Hematopoietic multipotent progenitor cell treated with erythropoietin and hydrocortisone succinate and interleukin-3 and kit ligand, for 17 days (in vitro differentiated cells): Measurements from ENCODE around the gene CYP19A1.

Experiments
- DNase-seq: peaks from one replicate; pipeline ENCODE4 v3.0.0-alpha.2; 2015; ENCODE audit warnings: low spot score

The CYP19A1 gene

DNA sequence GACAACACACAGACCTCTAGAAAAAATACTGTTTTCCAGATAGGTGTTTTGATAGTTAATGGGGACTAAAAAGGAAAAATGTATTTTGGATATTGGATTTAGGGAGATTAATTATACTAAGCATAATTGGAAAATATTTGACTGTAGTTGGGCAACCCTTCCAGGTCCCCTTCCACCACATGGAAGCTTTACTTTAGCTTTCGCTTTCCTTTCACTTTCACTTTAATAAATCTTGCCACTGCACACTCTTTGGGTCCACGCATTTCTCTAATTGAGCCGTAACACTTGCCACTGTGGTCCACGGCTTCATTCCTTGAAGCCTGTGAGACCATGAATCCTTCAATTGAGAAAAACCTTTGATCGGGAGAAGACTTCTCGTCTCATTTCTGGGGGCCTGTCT is 18.6 kb upstream of the CYP19A1 start:
- no peak for DNase-seq

GRCh38 chr15:51356147-51356546 is 17.8 kb upstream of the CYP19A1 start:
- no peak for DNase-seq

DNA sequence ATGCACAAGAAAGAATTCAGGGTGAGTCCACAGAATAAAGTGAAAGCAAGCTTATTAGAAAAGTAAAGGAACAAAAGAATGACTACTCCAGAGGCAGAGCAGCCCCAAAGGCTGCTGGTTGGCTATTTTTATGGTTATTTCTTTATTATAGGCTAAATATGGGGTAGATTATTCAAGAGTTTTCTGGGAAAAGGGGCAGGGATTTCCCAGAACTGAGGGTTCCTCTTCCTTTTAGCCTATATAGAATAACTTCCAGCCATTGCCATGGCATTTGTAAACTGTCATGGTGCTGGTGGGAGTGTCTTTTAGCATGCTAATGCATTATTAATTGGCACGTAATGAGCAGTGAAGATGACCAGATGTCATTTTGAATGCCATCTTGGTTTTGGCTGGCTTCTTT is 16.7 kb upstream of the CYP19A1 start:
- no peak for DNase-seq

DNA sequence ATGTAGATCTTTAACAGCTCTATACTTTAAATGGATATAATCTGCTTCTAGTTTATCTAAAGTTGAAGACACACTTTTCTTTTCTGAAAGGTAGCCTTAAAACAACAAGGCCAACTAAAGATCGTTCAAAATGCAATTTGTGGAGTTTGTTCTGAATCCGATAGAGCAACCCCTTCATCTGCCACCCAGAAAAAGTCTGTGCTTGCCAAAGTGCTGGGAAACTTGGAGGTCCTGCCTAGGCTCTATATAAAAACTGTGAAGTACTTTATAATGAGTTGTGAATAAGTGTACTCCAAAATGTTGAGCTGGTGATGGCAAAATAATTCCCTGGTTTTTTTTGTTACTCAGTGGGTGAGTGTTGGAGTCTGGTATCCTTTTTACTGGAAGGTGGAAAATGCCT is 15.6 kb upstream of the CYP19A1 start:
- DNase-seq = no peak

DNA sequence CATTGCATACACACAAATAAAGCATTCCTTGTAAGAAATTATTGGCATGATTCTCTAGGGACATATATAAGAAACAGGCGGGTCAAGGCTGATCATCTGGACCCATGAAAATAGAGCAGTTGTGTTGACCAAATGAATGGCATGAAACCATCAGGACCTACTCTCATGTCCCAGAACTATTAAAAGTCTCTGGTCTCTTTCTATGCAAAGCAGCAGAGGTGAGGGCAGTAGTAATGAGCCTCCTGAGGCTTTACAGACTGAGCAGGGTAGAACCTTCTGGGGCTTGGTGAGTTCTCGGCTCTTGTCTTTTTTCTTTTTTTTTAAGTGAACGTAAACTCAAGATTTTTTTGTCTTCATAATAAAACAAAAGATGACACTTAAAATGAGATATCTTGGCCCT is 12.3 kb upstream of the CYP19A1 start:
- no peak for DNase-seq

GRCh38 chr15:51349156-51349844 is 10.9 kb upstream of the CYP19A1 start:
- no peak for DNase-seq

DNA sequence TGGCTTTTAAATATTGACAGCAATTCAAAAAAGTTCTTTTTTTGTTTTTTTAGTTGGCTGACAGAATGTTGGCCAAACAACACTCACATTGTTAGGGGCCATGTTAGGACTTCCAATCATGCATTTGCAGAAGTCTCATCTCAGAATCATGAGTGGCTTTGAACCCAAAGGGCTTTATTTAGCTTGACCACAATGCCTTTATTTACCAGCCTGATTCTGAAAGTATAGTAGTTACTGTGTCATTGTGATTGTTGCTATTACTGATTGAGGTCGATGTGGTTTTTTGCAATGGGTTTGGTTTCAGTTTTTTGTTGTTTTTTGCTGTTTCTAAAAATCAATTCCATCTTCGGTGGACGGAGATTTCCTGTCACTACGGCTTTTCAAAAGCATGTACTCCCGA is 10.3 kb upstream of the CYP19A1 start:
- DNase-seq = no peak

DNA sequence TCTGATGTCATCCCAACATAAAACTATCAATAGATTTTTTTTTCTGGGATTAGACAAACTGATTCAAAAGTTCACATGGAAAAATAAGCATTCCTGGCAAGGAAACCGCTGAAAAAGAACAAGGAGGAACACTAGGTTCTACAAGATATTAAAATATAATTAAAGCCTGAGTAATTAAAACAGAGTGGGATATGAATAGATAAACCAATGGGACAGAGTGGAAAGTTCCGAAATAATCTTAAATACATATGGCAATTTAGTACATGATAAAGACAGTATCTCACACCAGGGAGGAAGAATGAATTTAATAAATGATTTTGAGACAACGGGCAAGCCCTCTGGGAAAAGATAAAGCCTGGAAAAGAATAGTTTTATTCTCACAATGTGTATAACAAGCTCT is 7.7 kb upstream of the CYP19A1 start:
- DNase-seq = no peak

GRCh38 chr15:51343466-51343865 is 5.1 kb upstream of the CYP19A1 start:
- DNase-seq = no peak

DNA sequence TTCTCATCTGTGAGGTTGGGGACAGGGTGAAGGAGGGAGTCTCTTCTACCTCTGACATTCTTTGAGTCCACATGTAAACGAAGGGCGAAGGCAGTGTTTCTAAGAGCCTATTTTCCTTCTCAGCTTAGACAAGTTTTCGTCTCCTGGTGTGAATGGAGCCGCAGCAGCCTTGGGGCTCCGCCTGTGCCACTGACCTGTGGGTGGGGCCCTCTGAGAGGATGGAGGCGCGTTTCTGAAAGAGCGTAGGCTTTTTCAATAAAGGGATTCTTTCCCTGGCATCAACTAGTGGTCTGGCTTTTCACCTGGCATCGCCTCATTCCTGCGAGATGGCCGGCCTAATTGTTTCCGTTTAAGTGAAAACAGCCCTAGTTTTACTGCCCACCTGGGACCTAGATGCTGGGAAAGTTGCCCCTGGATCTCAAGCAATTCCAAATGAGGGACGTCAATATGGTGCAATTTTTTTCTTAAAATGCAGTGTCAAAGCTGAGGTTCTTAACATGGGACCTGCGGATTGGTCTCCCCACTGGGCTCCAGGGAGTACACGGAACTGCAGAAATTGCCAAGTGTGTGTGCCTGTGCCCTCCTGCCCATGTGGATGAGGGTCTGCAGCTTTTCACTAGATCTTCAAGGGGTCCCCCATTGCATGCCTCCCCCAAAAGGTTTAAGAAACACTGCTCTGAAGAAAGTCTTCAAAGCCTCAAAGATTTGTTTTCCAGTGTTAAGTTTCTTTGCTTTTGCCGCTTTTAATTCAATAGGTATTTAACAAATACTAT is 4.0 kb upstream of the CYP19A1 start:
- no peak for DNase-seq

- no peak for DNase-seq
Measured at GRCh38 chr15:51341366-51342226, 3.2 kb upstream of the CYP19A1 start, which contains the start of gene GLDN. GLDN (plus strand) TSS chr15:51341655; CDS start chr15:51341685, 30 bp downstream.

DNA sequence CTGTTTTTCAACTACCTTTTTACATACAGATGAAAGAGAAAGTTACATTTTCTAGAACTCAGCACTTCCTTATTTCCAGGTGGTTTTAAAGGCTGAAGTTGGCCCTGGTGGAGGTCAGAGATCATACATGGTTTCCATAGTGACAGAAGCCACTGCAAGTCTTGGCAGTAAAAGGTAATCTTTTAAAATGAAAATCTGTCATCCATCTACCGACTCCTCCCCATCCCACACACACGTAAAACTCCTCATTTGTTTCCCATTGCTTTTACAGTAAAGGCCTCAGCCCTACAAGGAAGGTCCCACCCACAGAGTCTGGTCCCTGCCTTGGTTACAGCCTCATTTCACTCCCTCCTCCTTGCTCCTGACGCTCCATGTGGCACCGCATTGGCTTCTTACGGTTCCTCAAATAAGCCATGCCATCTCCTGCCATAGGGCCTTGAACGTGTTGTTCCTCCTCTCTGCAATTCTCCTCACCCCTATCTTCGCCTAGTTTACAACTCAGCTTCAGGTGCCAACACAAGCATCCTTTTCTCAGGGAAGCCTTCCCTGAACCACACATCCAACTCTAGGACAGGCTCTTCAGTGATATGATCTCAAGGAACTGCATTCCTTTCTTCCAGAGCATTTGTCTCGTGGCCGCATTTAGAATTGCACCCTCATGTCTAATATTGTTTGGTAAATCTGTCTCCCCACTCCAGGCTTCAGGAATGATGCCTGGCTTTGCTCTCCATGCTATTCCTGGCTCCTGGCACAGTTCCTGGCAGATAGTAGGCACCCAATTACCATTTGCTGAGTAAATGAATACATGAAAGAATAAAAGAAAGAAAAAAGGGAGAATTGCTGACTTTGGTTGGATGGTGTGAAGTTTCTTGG is 2.6 kb downstream of the CYP19A1 start:
- DNase-seq = no peak

DNA sequence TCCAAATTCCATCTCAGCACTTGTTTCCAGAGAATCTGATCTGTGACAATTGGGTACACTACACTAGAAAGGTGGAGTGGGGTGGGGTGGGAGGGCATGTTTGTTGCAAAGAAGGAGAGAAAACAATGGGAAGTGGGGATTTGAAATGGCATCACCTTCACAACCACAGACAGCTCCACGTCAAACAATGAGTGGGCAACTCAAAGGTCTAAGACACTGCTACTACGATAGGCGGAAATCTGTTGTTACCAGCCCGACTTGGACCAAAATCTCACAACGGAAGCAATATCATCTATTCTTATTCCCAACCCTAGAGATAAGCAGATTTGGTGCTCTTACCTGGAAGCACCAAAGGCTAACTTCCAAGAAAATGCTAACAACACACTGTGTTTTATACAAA is 3.3 kb downstream of the CYP19A1 start:
- no peak for DNase-seq

DNA sequence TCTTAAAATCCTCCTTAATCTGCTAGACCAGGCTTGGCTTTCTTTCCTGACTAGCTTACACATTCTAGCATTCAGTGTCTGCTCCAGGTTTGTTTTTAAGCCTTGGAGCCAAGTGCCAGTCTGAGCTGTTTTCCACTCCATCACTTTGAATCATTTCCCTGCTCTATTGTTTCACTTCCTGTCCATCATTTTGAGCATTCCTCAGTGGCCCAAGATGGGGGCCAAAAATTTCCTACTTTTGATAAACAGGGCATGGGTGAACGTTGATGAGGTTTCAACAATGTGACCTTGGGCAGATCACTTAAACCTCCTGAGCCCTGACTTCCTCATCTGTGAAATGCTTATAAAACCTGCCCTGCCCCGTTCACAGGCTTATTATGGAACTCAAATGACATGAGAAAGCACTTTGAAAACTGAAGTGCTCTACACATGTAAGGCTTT is 4.4 kb downstream of the CYP19A1 start:
- no peak for DNase-seq

GRCh38 chr15:51333571-51333970 is 4.8 kb downstream of the CYP19A1 start:
- no peak for DNase-seq

GRCh38 chr15:51332206-51333147 is 5.9 kb downstream of the CYP19A1 start:
- no peak for DNase-seq

DNA sequence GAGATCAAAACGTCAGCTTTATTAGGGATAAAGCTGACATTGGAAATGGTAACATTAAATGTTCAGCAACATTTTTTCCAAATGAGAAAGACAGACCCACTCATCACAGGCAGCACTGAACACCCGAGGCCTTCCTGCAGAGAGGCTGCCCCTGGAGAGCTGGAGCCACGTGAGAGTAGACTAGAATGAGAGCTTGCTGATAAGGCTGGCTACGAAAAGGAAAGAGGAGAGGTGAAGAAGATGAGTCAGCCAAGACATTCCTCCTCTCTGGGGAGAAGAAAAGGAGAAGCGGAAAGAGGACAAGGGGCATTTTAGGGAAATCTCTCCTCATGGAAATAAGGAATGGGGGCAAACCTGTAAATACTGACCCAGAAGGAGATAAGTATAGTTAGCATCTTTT is 7.3 kb downstream of the CYP19A1 start:
- no peak for DNase-seq

- DNase-seq = no peak
Measured at GRCh38 chr15:51328926-51329325, 9.5 kb downstream of the CYP19A1 start.

DNA sequence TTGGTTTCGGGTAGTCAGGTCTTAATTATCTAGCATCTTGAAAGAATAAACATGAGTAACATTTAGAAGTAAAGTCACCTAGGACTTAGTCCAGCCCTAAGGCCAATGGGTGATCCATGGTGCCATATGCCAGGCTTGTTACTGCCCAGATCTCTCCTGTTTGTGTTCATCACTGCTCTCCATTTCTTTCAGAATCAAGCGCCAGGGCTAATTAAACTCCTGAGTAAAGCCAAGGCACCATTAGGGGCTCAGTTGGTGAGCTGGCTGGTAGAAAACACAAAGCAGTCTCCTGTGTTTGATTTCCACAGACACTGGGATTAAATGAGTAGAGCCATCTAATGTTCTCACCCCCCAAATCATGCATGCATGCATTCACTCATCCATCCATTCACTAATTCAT is 11.3 kb downstream of the CYP19A1 start:
- DNase-seq = no peak

GRCh38 chr15:51325167-51325566 is 13.2 kb downstream of the CYP19A1 start:
- DNase-seq = no peak

DNA sequence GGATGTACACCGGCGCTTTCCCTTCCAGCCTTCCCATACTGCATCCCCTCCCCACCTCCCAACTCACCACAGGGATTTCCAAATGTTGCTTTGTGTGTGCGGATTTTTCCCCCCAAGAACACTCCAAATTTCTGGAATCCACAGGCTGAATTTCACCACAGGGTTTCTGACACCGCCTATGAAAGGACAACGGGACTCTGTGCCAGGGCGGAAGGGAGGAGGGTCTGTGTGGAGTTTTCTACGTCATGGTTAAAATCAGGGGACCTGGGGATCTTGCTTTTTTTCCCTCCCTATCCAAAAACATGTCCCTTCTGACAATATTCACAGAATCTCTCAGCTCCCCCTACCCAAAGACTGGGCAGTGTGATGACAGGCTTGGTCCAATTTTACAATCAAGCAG is 14.6 kb downstream of the CYP19A1 start:
- DNase-seq = no peak
